K562 treated with DMSO at 1 percent for 24 hours (cell line): ENCODE measurements around the gene ARSG. TPM values are rescaled to one million over a fixed set of nuclear protein-coding genes. Genes with fewer than 3 reads are reported as not detected.

Source experiments
- total RNA-seq: library from RNA; unstranded; fragments of 300-600 nt; gene quantifications from 2 replicates; pipeline ENCODE4 v1.2.3, GENCODE V29; 2022; ENCODE audit warnings: low read depth; ENCODE audit not compliant: insufficient read depth

Gene ARSG
- 0.15 and 0.39 TPM in 2 replicates for total RNA-seq

GRCh38 chr17:68290955-68291835, at the start of gene ARSG, which contains the start of gene SLC16A6:
Gene ARSG (plus strand): TSS chr17:68291495. CDS start chr17:68307494, 15,999 bp downstream.
Gene SLC16A6 (minus strand): TSS chr17:68291127. CDS start chr17:68278320, 12,807 bp downstream.

GRCh38 chr17:68247445-68248198, 43.7 kb upstream of the ARSG start, which contains the start of gene AMZ2:
Gene AMZ2 (plus strand): TSS chr17:68248043. CDS start chr17:68250188, 2,145 bp downstream.

GRCh38 chr17:68457168-68457538, 165.9 kb downstream of the ARSG start, which contains the start of gene WIPI1:
Gene WIPI1 (minus strand): TSS chr17:68457496. CDS start chr17:68457421, 75 bp downstream.

Other genes starting within 250 kb of the ARSG start
- 44.1 and 46.7 TPM in 2 replicates for gene AMZ2, start 43.5 kb upstream of the ARSG start, total RNA-seq
- gene SLC16A6, start 368 bp upstream of the ARSG start, total RNA-seq, result not detected in 2 replicates
- 21.6 and 29.0 TPM in 2 replicates for gene WIPI1, start 166.0 kb downstream of the ARSG start, total RNA-seq
- gene PRKAR1A, start 220.9 kb downstream of the ARSG start, total RNA-seq, result 56.5 and 67.4 TPM in 2 replicates